ENCODE measurements around the gene FSTL5.
"Not testable (repeated sequence)": the region's sequence is repeated elsewhere in the genome, so short reads cannot be mapped to it uniquely, and the experiment has no call there.

The FSTL5 gene

DNA sequence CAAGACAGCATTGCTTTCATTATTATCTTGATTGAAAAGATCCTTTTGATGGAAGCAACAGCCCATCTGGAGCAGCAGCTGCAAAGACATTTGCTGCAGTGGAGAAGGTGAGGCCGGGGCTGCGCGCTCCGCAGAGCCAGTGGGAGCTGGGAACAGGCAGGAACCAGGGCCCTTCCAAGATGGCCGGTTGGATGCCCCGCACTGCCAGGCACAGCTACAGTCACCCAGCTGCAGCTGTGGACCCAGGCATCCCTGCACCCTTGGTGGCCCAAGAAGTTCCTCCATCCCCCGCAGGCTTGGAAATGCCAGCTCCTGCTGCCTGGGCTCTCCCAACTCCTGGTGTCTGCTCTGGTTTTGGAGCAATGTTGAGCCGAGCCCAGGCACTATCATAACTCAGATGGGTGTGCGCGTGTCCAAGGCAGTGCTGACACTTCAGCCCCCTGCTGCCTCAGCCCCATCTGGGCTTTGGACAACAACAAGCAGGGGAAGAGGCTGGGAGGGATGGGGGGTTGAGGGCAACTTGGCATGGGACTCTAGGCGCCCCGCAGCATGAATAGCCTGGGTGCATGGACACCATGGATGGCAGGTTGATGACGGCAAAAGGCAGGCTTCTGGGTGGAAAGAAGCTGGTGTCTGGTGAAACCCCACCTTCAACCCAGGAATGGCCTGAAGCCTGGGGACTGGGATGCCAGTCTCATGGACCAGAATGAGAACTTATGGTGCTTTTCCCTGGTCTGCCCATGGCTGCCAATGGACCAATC, 371.8 kb downstream of the FSTL5 start:
- TF ChIP-seq, protein P1, sequence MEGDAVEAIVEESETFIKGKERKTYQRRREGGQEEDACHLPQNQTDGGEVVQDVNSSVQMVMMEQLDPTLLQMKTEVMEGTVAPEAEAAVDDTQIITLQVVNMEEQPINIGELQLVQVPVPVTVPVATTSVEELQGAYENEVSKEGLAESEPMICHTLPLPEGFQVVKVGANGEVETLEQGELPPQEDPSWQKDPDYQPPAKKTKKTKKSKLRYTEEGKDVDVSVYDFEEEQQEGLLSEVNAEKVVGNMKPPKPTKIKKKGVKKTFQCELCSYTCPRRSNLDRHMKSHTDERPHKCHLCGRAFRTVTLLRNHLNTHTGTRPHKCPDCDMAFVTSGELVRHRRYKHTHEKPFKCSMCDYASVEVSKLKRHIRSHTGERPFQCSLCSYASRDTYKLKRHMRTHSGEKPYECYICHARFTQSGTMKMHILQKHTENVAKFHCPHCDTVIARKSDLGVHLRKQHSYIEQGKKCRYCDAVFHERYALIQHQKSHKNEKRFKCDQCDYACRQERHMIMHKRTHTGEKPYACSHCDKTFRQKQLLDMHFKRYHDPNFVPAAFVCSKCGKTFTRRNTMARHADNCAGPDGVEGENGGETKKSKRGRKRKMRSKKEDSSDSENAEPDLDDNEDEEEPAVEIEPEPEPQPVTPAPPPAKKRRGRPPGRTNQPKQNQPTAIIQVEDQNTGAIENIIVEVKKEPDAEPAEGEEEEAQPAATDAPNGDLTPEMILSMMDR (IDR thresholded peaks at IDR 0.05; ENCODE audit: low read depth, low read length, missing control alignments): no peak
- in situ Hi-C loops (cut with HindIII; ENCODE audit: low sequenced_read_pairs): no loop called here
- DNase-seq (ENCODE audit: low read depth): no peak
- H3K4me3 ChIP-seq (ENCODE audit: low read depth, low read length): no peak overlapping the region

DNA sequence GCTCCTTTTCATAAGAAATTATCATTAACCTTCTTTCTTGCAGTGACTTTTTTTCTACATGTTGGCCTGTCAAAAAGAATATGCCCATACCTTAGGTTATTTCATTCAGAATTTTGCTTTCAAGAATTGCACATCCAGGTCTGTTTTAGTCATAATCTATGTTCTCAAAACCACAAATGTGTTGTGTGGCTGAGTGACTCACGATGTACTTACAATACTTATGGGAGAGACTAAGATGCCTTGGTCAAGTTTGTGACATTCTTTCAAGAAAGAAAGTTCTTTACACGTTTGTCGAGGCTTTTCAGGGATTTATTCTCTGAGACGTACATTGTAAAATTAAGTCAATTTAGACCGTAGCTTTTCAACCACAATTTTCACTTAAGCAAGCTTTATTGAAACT, 396.7 kb downstream of the FSTL5 start:
- in situ Hi-C loops (cut with HindIII; ENCODE audit: low sequenced_read_pairs): no loop called here
- TF ChIP-seq, protein P1 (IDR thresholded peaks at IDR 0.05; ENCODE audit: low read depth, low read length, missing control alignments): no peak
- peak; percentile 92 for DNase-seq (ENCODE audit: low read depth)
- no peak overlapping the region for H3K4me3 ChIP-seq (ENCODE audit: low read depth, low read length)

DNA sequence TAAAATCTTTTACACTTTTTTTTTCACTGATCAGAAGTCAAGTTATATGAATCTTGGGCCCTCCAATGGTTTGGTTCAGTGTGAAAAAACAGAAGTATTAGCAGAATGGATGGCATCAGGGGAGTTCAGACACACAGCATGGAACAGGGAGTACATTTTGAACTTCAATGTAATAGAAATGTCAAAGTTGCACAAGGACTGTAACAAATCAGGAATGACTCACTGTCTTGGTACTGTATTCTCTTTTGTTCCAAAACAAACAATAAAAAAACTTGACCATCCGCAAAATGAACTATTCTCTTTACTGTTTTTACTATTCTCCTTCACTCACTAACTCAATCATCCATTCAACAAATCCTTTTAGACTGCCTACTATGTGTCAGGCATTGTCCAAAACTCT, 401.0 kb downstream of the FSTL5 start:
- peak; percentile 67 for DNase-seq (ENCODE audit: low read depth)
- no peak overlapping the region for H3K4me3 ChIP-seq (ENCODE audit: low read depth, low read length)
- in situ Hi-C loops (cut with HindIII; ENCODE audit: low sequenced_read_pairs): no loop called here
- TF ChIP-seq, protein P1 (IDR thresholded peaks at IDR 0.05; ENCODE audit: low read depth, low read length, missing control alignments): no peak

DNA sequence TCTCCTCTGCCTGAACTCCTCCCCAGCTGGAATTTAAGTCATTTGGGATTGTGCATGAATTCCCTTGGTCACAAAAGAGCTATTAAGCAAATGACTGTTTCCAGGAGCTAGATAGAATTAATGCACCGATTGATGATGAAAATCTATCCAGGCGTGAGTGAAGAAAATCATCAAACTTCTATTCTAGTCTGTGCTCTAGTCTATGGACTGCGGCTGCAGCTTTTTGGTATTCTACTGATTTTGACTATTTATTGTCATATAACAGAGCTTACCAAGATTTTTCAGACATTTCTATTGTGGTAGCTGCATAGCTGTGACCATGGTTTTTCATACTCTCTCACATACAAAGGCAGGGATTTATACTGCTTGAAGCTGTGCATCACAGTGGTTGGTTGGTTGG, 403.8 kb downstream of the FSTL5 start:
- DNase-seq (ENCODE audit: low read depth): no peak
- in situ Hi-C loops (cut with HindIII; ENCODE audit: low sequenced_read_pairs): no loop called here
- no peak overlapping the region for H3K4me3 ChIP-seq (ENCODE audit: low read depth, low read length)
- TF ChIP-seq, protein P1 (IDR thresholded peaks at IDR 0.05; ENCODE audit: low read depth, low read length, missing control alignments): no peak

DNA sequence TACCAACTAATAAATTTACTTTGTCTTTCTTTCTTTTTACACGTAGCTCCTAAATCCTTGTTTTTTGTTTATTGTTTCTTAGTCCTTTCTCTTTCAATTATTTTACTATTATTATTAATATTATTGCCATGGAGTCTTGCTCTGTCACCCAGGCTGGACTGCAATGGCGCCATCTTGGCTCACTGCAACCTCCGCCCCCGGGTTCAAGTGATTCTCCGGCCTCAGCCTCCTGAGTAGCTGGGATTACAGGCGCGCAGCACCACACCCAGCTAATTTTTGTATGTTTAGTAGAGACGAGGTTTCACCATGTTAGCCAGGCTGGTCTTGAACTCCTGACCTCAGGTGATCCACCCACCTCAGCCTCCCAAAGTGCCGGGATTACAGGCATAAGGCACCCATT, 405.4 kb downstream of the FSTL5 start:
- in situ Hi-C loops (cut with HindIII; ENCODE audit: low sequenced_read_pairs); H3K4me3 ChIP-seq (ENCODE audit: low read depth, low read length); DNase-seq (ENCODE audit: low read depth): not testable (repeated sequence)

DNA sequence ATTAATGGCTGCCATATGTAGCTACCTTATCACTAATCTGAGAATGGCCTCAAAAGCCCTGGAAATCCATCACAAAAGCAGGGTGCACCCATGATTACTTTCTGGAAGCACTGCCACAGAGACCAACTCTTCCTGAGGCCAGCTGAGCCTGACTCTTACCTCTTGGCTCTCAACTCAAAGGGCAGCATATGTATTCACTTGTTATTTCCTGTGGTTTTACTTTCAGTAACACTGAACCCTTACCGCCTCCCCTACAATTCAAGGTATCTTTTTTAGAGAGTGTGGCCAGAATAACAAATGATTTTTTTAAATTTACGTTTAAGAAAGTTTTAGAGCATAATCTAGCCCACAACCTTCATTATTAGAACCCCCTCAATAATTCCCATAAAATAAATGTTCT, 434.9 kb downstream of the FSTL5 start:
- in situ Hi-C loops (cut with HindIII; ENCODE audit: low sequenced_read_pairs): no loop called here
- no peak overlapping the region for H3K4me3 ChIP-seq (ENCODE audit: low read depth, low read length)
- DNase-seq (ENCODE audit: low read depth): no peak
- TF ChIP-seq, protein P1 (IDR thresholded peaks at IDR 0.05; ENCODE audit: low read depth, low read length, missing control alignments): no peak

DNA sequence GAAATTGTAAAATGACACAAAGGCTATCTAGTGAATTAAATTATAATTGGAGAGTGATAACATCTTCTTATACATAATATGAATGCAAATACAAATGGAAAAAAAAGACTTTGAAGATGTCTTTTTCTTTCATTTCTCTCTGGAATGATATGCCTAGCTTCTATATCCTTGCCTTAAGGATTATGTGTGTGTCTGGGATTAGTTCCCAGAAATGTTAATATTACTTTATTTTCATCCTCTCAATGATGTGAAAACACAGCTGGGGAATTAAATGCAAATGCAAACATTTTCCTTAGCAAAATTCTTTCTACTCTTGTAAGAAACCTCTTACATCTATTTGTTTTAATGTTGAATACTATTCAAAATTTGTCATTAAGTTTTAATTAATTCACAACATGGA, 441.9 kb downstream of the FSTL5 start:
- no peak for DNase-seq (ENCODE audit: low read depth)
- in situ Hi-C loops (cut with HindIII; ENCODE audit: low sequenced_read_pairs): no loop called here
- H3K4me3 ChIP-seq (ENCODE audit: low read depth, low read length): no peak overlapping the region
- TF ChIP-seq, protein P1 (IDR thresholded peaks at IDR 0.05; ENCODE audit: low read depth, low read length, missing control alignments): no peak
